IPS DF 19.7 (cell line): Measurements from ENCODE around the gene PLA2R1.

Experiments used
- DNase-seq: peaks from one replicate; pipeline ENCODE4 v3.0.0-alpha.2; 2013; ENCODE audit warnings: low read depth, low spot score

PLA2R1 gene

GRCh38 chr2:159895258-159896065, 167.0 kb downstream of the PLA2R1 start:
- DNase-seq = no peak

GRCh38 chr2:159894145-159894838, 168.1 kb downstream of the PLA2R1 start:
- DNase-seq = no peak

GRCh38 chr2:159892990-159893810, 169.2 kb downstream of the PLA2R1 start:
- no peak for DNase-seq

GRCh38 chr2:159891917-159892730, 170.3 kb downstream of the PLA2R1 start:
- DNase-seq = no peak

GRCh38 chr2:159891267-159891588, 171.2 kb downstream of the PLA2R1 start:
- no peak for DNase-seq

- DNase-seq = no peak
Measured at GRCh38 chr2:159890551-159891266, 171.7 kb downstream of the PLA2R1 start.

- no peak for DNase-seq
Measured at GRCh38 chr2:159882130-159882745, 180.2 kb downstream of the PLA2R1 start.
